ENCODE data around the gene LCK.
"Not testable (repeated sequence)": the region's sequence is repeated elsewhere in the genome, so short reads cannot be mapped to it uniquely, and the experiment has no call there.

LCK gene

GRCh38 chr1:32239790-32240139 lies 11.3 kb upstream of the LCK start:
- DNase-seq (ENCODE audit: low read depth in 2 of 2, low spot score in 1 of 2): no peak

- peak in 1 of 2 donors; percentile 39 for DNase-seq (ENCODE audit: low read depth in 2 of 2, low spot score in 1 of 2)
Observed at GRCh38 chr1:32240140-32240951, 10.7 kb upstream of the LCK start.

- no peak for DNase-seq (ENCODE audit: low read depth in 2 of 2, low spot score in 1 of 2)
Observed at GRCh38 chr1:32241001-32241763, 9.9 kb upstream of the LCK start.

DNA sequence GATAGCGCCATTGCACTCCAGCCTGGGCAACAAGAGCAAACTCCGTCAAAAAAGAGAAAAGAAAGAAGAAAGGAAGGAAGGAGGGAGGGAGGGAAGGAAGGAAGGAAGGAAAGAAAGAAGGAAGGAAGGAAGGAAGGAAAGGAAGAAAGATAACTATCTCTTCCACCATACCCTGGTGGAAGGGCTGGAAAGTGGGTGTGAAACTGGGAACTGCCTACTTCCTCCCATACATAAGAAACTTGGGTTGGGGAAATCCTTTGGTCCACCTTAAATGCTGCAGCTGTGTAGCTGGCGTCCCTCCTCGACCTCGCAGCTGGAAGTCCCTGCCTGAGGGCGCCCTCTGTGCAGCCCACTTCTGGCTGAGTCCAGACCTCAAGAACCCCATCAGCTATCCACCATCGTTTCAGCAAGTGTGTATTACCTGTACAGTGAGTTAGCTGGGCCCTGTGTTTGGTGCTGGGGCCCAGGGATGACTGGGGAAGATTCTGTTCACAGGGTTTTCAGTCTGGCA lies 8.7 kb upstream of the LCK start:
- no peak for DNase-seq (ENCODE audit: low read depth in 2 of 2, low spot score in 1 of 2)

GRCh38 chr1:32246888-32247273 lies 4.2 kb upstream of the LCK start, which contains the start of gene FAM167B:
TSS of gene FAM167B (plus strand) at chr1:32247222. CDS start at chr1:32247422, 200 bp downstream.
- DNase-seq (ENCODE audit: low read depth in 2 of 2, low spot score in 1 of 2): no peak

- DNase-seq (ENCODE audit: low read depth in 2 of 2, low spot score in 1 of 2): no peak
Observed at GRCh38 chr1:32247452-32247851, 3.6 kb upstream of the LCK start.

- peak in 1 of 2 donors; percentile 58 for DNase-seq (ENCODE audit: low read depth in 2 of 2, low spot score in 1 of 2)
Observed at GRCh38 chr1:32247983-32248889, 2.8 kb upstream of the LCK start.

DNA sequence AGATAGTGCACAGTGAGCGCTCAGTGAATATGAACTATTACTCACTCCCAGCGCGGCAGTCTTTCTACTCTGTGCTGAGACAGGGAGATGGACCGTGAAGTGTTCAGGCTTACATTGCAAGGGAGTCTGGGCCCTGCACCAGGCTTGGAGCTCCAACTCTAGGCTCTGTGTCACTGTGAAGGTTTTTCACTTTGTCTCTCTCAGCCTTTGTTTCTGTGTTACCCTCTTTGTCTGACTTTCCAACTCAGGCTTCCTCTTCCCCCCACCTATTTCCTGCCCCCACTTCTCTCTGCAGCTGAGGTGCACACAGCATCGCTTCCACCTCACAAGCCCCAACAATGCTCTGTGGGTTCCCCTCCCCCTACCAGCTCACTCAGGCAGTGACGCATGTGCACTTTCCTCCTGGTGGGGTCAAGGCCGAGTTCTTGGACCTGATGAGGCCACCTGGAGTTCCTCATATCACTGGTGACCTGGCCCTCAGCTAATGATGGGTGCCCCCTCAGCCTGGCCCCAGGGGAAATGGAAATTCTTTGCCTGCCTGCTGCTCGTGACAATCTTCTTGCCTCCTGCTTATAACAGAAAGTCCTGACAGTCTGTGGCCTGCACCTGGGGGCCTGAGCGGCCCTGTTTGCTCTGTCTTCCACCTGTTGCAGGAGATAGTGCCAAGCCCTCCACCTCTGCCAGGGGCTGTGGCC lies 1.1 kb upstream of the LCK start:
- peak in 1 of 2 donors; percentile 67 for DNase-seq (ENCODE audit: low read depth in 2 of 2, low spot score in 1 of 2)

- no peak for DNase-seq (ENCODE audit: low read depth in 2 of 2, low spot score in 1 of 2)
Observed at GRCh38 chr1:32255072-32256071, 4.3 kb downstream of the LCK start.

DNA sequence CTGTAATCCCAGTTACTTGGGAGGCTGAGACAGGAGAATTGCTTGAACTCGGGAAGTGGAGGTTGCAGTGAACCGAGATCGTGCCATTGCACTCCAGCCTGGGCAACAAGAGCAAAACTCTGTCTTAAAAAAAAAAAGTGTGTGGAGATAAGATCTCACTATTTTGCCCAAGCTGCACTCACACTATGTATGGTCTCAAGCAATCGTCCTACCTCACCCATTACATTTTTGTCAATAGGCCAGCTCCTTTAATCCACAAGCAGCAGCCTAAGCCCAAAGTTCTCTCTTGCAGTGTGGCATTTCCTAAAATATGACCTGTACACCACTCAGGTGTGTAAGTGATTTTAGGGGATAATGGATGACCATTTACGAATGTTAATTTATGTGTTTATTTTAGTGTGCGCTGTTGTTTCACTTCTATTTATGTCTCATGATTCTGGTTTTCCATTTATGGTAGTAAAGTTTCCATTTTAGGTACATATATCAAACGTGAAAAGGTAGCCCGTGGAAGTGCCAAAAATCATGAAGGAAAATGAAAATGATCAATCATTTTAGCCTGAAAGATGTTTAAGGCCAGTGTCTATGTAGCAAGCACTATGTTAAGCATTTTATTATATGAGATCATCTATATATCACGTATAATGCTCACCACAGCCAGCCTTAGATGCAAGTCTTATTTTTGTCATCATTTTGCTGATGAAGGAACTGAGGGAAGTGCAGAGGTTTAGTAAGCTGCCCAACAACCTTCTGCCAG lies 5.6 kb downstream of the LCK start:
- DNase-seq (ENCODE audit: low read depth in 2 of 2, low spot score in 1 of 2): no peak

- no peak for DNase-seq (ENCODE audit: low read depth in 2 of 2, low spot score in 1 of 2)
Observed at GRCh38 chr1:32257227-32257508, 6.1 kb downstream of the LCK start.

GRCh38 chr1:32263236-32263593 lies 12.2 kb downstream of the LCK start:
- not testable (repeated sequence) for DNase-seq (ENCODE audit: low read depth in 2 of 2, low spot score in 1 of 2)

DNA sequence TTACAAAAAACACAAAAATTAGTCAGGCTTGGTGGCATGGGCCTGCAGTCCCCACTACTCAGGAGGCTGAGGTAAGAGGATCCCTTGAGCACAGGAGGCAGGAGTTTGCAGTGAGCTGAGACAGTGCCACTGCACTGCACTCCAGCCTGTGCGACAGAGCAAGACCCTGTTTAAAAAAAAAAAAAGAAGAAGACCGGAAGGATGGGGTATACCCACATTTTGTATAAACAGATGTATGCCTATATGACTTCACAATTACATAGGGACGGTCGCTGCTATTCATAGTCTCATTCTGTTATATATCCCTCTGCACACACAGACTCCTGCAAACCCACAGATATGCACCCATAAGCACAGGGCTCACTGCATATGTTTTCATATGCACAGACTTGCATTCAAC lies 12.7 kb downstream of the LCK start:
- no peak for DNase-seq (ENCODE audit: low read depth in 2 of 2, low spot score in 1 of 2)

DNA sequence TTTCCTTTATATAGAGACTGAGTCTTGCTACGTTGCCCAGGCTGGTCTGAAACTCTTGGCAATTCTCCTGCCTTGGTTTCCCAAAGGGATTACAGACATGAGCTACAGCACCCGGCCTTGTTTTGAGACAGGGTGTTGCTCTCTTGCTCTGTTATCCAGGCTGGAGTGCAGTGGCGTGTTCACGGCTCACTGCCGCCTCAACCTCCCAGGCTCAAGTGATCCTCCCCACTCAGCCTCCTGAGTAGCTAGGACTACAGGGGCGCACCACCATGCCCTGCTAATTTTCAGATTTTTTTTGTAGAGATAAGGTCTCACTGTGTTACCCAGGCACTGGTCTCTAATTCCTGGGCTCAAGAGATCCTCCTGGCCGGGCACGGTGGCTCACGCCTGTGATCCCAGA lies 14.8 kb downstream of the LCK start:
- no peak for DNase-seq (ENCODE audit: low read depth in 2 of 2, low spot score in 1 of 2)

DNA sequence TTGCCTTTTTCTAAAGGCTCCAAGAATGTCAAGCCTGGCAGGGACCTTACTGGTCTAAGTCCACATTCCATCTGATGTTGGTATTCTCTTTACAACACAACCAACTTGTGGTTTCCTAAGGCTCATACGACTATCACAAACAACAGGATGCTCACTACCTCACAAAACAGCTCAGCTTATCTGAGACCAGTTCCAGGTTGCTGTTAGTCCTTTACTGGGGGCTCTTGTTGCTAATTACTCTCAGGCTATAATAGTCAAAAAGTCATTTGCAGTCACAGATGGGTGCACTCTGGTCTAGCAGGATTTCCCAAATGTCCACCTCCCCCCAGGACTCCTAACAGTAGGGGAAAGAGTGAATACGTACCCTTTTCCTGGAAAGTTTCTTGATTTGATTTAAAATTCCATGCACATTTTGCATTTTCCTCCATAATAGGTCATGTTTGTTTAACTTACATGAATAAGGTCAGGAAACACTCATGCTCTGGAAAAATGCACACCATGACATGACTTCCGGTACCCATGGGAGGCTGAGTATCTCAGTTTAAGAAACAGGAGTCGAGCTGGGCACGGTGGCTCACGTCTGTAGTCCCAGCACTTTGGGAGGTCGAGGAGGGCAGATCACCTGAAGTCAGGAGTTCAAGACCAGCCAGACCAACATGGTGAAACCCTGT lies 16.0 kb downstream of the LCK start:
- DNase-seq (ENCODE audit: low read depth in 2 of 2, low spot score in 1 of 2): no peak

DNA sequence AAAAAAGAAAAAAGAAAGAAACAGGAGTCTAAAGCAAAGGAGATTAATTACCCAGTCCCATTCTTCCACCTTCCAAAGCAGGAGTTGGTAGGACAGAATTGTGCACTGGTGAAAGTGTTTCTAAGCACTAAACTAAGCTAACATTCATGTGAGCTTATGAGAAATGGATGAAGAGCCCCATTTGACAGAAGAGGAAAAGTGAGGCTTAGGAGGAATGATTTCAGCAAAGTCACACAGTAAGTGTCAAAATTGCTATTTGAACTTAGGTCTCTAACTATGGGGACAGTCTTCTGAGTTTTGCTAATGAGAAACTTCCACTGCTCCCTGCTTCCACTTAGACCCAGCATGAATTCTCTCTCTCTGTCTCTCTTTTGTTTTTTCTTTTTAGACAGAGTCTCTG lies 18.7 kb downstream of the LCK start:
- no peak for DNase-seq (ENCODE audit: low read depth in 2 of 2, low spot score in 1 of 2)

GRCh38 chr1:32272557-32273390 lies 21.7 kb downstream of the LCK start:
- no peak for DNase-seq (ENCODE audit: low read depth in 2 of 2, low spot score in 1 of 2)
